A549 (cell line): ENCODE data around the gene NMB. TPM values are rescaled to one million over a fixed set of nuclear protein-coding genes. Genes with fewer than 3 reads are reported as not detected.

ENCODE experiments used
- ATAC-seq, 2 experiments: fragments of 200-7000 bp in 1 of 2; fragments of >200 bp in 1 of 2; cut with Nextera tagmentation in 1 of 2; cut with Tn5 transposase in 1 of 2; 3 replicates each; pipeline versions ENCODE4 v1.8.0 to v1.9.1; 2018 to 2020; ENCODE audit warnings: mild to moderate bottlenecking in 1 of 2, moderate library complexity in 1 of 2
- CTCF ChIA-PET: fragments of 300-600 bp; sonication (Branson Sonifier 250); formaldehyde crosslinking; extraction: SDS; loops from one replicate; lab custom pipeline; 2021; ENCODE audit warnings: antibody characterized with exemption, inconsistent platforms; lab: Yijun Ruan, JAX
- POLR2A ChIA-PET: fragments of 350-600 bp; formaldehyde crosslinking; extraction: SDS; loops from one replicate; lab custom pipeline; 2021; ENCODE audit warnings: antibody characterized with exemption, inconsistent platforms; lab: Yijun Ruan, JAX
- DNase-seq, 2 experiments: peaks; one replicate each; pipeline versions ENCODE4 v3.0.0 to v3.0.0-alpha.2; 2011 to 2016; ENCODE audit warnings: low read depth in 1 of 2, low spot score in 1 of 2
- FAIRE-seq: peaks from 2 replicates; lab custom pipeline; 2011; peaks lifted over from hg19 to GRCh38; lab: Jason Lieb, UNC
- H3K27ac ChIP-seq, 2 experiments: fragments of >200 bp; sonication (Bioruptor Twin); formaldehyde crosslinking; 3 replicates each; pipeline ENCODE4 v1.5.1; 2016 to 2017
- H3K4me1 ChIP-seq: fragments of >200 bp; sonication (Bioruptor Twin); formaldehyde crosslinking; 3 replicates; pipeline ENCODE4 v1.6.1; 2016
- H3K4me2 ChIP-seq: fragments of >200 bp; sonication (Bioruptor Twin); formaldehyde crosslinking; 3 replicates; pipeline ENCODE4 v1.6.1; 2016
- H3K4me3 ChIP-seq: fragments of >200 bp; sonication (Bioruptor Twin); formaldehyde crosslinking; 3 replicates; pipeline ENCODE4 v1.5.1; 2016
- H3K9me3 ChIP-seq: fragments of >200 bp; sonication (Bioruptor Twin); formaldehyde crosslinking; 3 replicates; pipeline ENCODE4 v1.6.1; 2016
- BCL3 ChIP-seq: fragments of >200 bp; sonication (Bioruptor Twin); formaldehyde crosslinking; IDR thresholded peaks from 3 replicates; pipeline ENCODE4 v1.6.1; 2016
- BHLHE40 ChIP-seq: IDR thresholded peaks from 2 replicates; pipeline ENCODE4 v1.6.1; 2012; ENCODE audit warnings: low read depth, low read length, inconsistent platforms
- CBX2 ChIP-seq: fragments of 200-600 bp; sonication (generic); IDR thresholded peaks from 2 replicates; pipeline ENCODE4 v1.6.1; 2016; ENCODE audit warnings: low read depth, mild to moderate bottlenecking, borderline replicate concordance
- CBX8 ChIP-seq: fragments of 200-600 bp; sonication (generic); IDR thresholded peaks from 2 replicates; pipeline ENCODE4 v1.6.1; 2016
- CEBPB ChIP-seq, 2 experiments: fragments of >200 bp in 1 of 2; sonication (Bioruptor Twin) in 1 of 2; formaldehyde crosslinking in 1 of 2; IDR thresholded peaks; 2 replicates each; pipeline ENCODE4 v1.6.1; 2012 to 2016
- CHD2 ChIP-seq: fragments of 150-350 bp; IDR thresholded peaks from 2 replicates; pipeline ENCODE4 v1.6.1; 2014; ENCODE audit warnings: low read length; ENCODE audit not compliant: partially characterized antibody
- EHF ChIP-seq: fragments of 250-450 bp; sonication (Bioruptor Pico); IDR thresholded peaks from 2 replicates; pipeline ENCODE4 v1.5.0; 2020; ENCODE audit warnings: mild to moderate bottlenecking
- EHMT2 ChIP-seq: fragments of 200-600 bp; sonication (generic); IDR thresholded peaks from 2 replicates; pipeline ENCODE4 v1.6.1; 2016; ENCODE audit warnings: antibody characterized with exemption, low read depth, mild to moderate bottlenecking, moderate library complexity
- ESRRA ChIP-seq: fragments of 150-350 bp; IDR thresholded peaks from 2 replicates; pipeline ENCODE4 v1.6.1; 2014; ENCODE audit warnings: mild to moderate bottlenecking, low read length, borderline replicate concordance
- FOXS1 ChIP-seq: fragments of 250-450 bp; sonication (Bioruptor Pico); IDR thresholded peaks from 2 replicates; pipeline ENCODE4 v1.5.0; 2020; ENCODE audit warnings: mild to moderate bottlenecking, moderate library complexity
- HDAC2 ChIP-seq: fragments of 200-600 bp; sonication (generic); IDR thresholded peaks from 2 replicates; pipeline ENCODE4 v1.6.1; 2016
- HMGXB4 ChIP-seq: fragments of 250-450 bp; sonication (Bioruptor Pico); IDR thresholded peaks from 2 replicates; pipeline ENCODE4 v1.5.0; 2021; ENCODE audit warnings: mild to moderate bottlenecking, moderate library complexity, borderline replicate concordance
- JUN ChIP-seq, 2 experiments: fragments of >200 bp; sonication (Bioruptor Twin); formaldehyde crosslinking; IDR thresholded peaks; 2 replicates in 1 of 2; 3 replicates in 1 of 2; pipeline ENCODE4 v1.6.1; 2016 to 2017
- JUNB ChIP-seq: fragments of >200 bp; sonication (Bioruptor Twin); formaldehyde crosslinking; IDR thresholded peaks from 2 replicates; pipeline ENCODE4 v1.6.1; 2016
- MYC ChIP-seq: IDR thresholded peaks from 2 replicates; pipeline ENCODE4 v1.6.1; 2012; ENCODE audit warnings: mild to moderate bottlenecking, inconsistent platforms, low read length, improper control_type of control experiment, borderline replicate concordance
- NR3C1 ChIP-seq: fragments of >200 bp; sonication (Bioruptor Twin); formaldehyde crosslinking; IDR thresholded peaks from 3 replicates; pipeline ENCODE4 v1.6.1; 2017
- RARB ChIP-seq: fragments of 250-450 bp; sonication (Bioruptor Pico); IDR thresholded peaks from 2 replicates; pipeline ENCODE4 v1.8.0; 2021; ENCODE audit warnings: mild to moderate bottlenecking, moderate library complexity
- SMC3 ChIP-seq: fragments of >200 bp; sonication (Bioruptor Twin); formaldehyde crosslinking; IDR thresholded peaks from 3 replicates; pipeline ENCODE4 v1.6.1; 2018; ENCODE audit warnings: inconsistent platforms
- ZFP36 ChIP-seq: fragments of 450-650 bp; IDR thresholded peaks from 2 replicates; pipeline ENCODE4 v1.6.1; 2014; ENCODE audit warnings: borderline replicate concordance; ENCODE audit not compliant: partially characterized antibody
- ZNF302 ChIP-seq: fragments of 250-450 bp; sonication (Bioruptor Pico); IDR thresholded peaks from 2 replicates; pipeline ENCODE4 v1.9.0; 2021; ENCODE audit warnings: inconsistent platforms, mild to moderate bottlenecking, moderate library complexity
- WGBS: methylation state at CpG from one replicate; pipeline ENCODE4 v1.1.6; 2017; ENCODE audit errors: missing lambda C conversion rate; 5-methylcytosine and 5-hydroxymethylcytosine counted together
- polyA plus RNA-seq, 4 experiments: library from polyadenylated mRNA; depleted of rRNA in 3 of 4; stranded (reverse); fragments of >200 nt; fragmentation: RNase III in 1 of 4; extraction: RNeasy Plus Mini Kit Qiagen cat#74134 plus additional on column Dnase treatment in 1 of 4; gene quantifications; 2 replicates in 3 of 4; 3 replicates in 1 of 4; pipeline ENCODE4 v1.2.3, GENCODE V29; 2011 to 2017
- TF ChIP-seq, protein P1 (sequence below): fragments of 150-350 bp; IDR thresholded peaks from 2 replicates; pipeline ENCODE4 v1.6.1; 2014; ENCODE audit warnings: low read depth, mild to moderate bottlenecking, low read length
- TF ChIP-seq, protein P2 (sequence below): fragments of >200 bp; sonication (Bioruptor Twin); formaldehyde crosslinking; IDR thresholded peaks from 2 replicates; pipeline ENCODE4 v1.6.1; 2016

The NMB gene
- polyA plus RNA-seq, 2 of the 4 experiments (the other 2 are of a cell fraction): 10.1 to 18.5 TPM

- DNase-seq (no peak), ATAC-seq (no peak; a peak in 1 of 6 replicates), FAIRE-seq (no peak)
- no peak overlapping the region for H3K4me3 ChIP-seq
- H3K4me1 ChIP-seq: no peaks in the 10 kb centered on the region
- CTCF ChIA-PET: interaction anchor here (0.6 to 4.2 kb wide), 8 partner anchors 14 to 1197 kb away, joined by 3 to 24 read pairs (median 4); partner anchors contain the start of gene WDR73
- no peak overlapping the region for H3K27ac ChIP-seq
- 94% methylated on average over 7 of the region's 7 CpGs for whole genome bisulfite sequencing
- POLR2A ChIA-PET: no interaction called here
- H3K4me2 ChIP-seq: no peak overlapping the region
- no peak for TF ChIP-seq ZFP36
- TF ChIP-seq SMC3: no peak
- TF ChIP-seq, all 56 proteins: peak for 0
- H3K9me3 ChIP-seq: peaks cover 43% of the 10 kb centered on the region
Measured at GRCh38 chr15:84624359-84624758, 33.6 kb downstream of the NMB start.

DNA sequence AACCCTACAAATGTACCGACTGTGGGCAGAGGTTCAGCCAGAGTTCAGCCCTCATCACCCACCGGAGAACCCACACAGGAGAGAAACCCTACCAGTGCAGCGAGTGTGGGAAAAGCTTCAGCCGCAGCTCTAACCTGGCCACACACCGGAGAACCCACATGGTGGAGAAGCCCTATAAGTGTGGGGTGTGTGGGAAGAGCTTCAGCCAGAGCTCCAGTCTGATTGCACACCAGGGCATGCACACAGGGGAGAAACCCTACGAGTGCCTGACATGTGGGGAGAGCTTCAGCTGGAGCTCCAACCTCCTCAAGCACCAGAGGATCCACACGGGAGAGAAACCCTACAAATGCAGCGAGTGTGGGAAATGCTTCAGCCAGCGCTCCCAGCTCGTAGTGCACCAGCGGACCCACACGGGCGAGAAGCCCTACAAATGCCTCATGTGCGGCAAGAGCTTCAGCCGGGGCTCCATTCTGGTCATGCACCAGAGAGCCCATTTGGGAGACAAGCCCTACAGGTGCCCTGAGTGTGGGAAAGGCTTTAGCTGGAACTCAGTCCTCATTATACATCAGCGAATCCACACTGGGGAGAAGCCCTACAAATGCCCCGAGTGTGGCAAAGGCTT is 36.5 kb downstream of the NMB start:
- WGBS: 85% methylated on average over 15 of the region's 17 CpGs
- CTCF ChIA-PET: interaction anchor here (1.0 to 4.2 kb wide), 10 partner anchors 10 to 306 kb away, joined by 3 to 24 read pairs (median 5); partner anchors contain the start of gene WDR73
- no peak for FAIRE-seq
- Histone ChIP-seq H3K9me3 (peaks cover 46% of the 10 kb centered on the region), H3K4me2 (no peak overlapping the region), H3K27ac (no peak overlapping the region), H3K4me1 (no peaks in the 10 kb centered on the region), H3K4me3 (no peak overlapping the region)
- ATAC-seq: no peak
- TF ChIP-seq BHLHE40 (no peak), CBX2 (no peak)
- TF ChIP-seq, protein P1, sequence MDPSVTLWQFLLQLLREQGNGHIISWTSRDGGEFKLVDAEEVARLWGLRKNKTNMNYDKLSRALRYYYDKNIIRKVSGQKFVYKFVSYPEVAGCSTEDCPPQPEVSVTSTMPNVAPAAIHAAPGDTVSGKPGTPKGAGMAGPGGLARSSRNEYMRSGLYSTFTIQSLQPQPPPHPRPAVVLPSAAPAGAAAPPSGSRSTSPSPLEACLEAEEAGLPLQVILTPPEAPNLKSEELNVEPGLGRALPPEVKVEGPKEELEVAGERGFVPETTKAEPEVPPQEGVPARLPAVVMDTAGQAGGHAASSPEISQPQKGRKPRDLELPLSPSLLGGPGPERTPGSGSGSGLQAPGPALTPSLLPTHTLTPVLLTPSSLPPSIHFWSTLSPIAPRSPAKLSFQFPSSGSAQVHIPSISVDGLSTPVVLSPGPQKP: no peak
- POLR2A ChIA-PET: interaction anchor here (1.0 kb wide), 1 partner anchor 10 kb away, joined by 5 read pairs; no protein-coding TSS in a partner anchor
- no peak for DNase-seq

GRCh38 chr15:84620626-84621025 is 37.4 kb downstream of the NMB start:
- Histone ChIP-seq H3K4me1 (no peaks in the 10 kb centered on the region), H3K4me2 (no peak overlapping the region), H3K27ac (no peak overlapping the region), H3K9me3 (peaks cover 46% of the 10 kb centered on the region), H3K4me3 (no peak overlapping the region)
- FAIRE-seq (no peak), DNase-seq (no peak), ATAC-seq (no peak)
- 91% methylated on average over 8 of the region's 8 CpGs for WGBS
- POLR2A ChIA-PET: interaction anchor here (1.0 kb wide), 1 partner anchor 11 kb away, joined by 5 read pairs; no protein-coding TSS in a partner anchor
- CTCF ChIA-PET: interaction anchor here (1.0 to 4.2 kb wide), 9 partner anchors 11 to 307 kb away, joined by 3 to 24 read pairs (median 5); no protein-coding TSS in a partner anchor
- TF ChIP-seq FOXS1 (CRISPR knock-in tag) (no peak), CEBPB (IDR thresholded peaks at IDR 0.05) (no peak), RARB (no peak), CHD2 (no peak), HMGXB4 (CRISPR knock-in tag) (no peak), ESRRA (no peak), EHMT2 (no peak), MYC (no peak), JUN (IDR thresholded peaks at IDR 0.05) (no peak), JUNB (no peak), BHLHE40 (no peak), ZNF302 (CRISPR knock-in tag) (no peak), BCL3 (no peak), CBX8 (no peak), NR3C1 (no peak), SMC3 (no peak), HDAC2 (no peak), EHF (no peak)
- TF ChIP-seq, protein P1: no peak
- TF ChIP-seq, protein P2, sequence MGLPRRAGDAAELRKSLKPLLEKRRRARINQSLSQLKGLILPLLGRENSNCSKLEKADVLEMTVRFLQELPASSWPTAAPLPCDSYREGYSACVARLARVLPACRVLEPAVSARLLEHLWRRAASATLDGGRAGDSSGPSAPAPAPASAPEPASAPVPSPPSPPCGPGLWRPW: no peak
